Endothelial cell of umbilical vein (primary cell): ENCODE results near the gene PRDM13. TPM values are rescaled to one million over a fixed set of nuclear protein-coding genes. Genes with fewer than 3 reads are reported as not detected.

Experiments
- BruUV-seq: library from RNA; stranded (reverse); fragments of 400-500 nt; replicated peaks from 2 replicates; lab custom pipeline; 2021; lab: Mats Ljungman, UMichigan
- CTCF ChIA-PET: fragments of 300-600, 350-600 bp; sonication (Branson Sonifier 250); formaldehyde crosslinking; loops from one replicate; lab custom pipeline; 2021; ENCODE audit warnings: antibody characterized with exemption, inconsistent platforms; lab: Charles Lee
- POLR2A ChIA-PET: fragments of 300-600, 350-600 bp; sonication (Branson Sonifier 250); formaldehyde crosslinking; loops from one replicate; lab custom pipeline; 2021; ENCODE audit warnings: antibody characterized with exemption, inconsistent platforms; lab: Charles Lee
- DNase-seq: peaks from one replicate; pipeline ENCODE4 v3.0.0-alpha.2; 2011; ENCODE audit warnings: low read depth, low spot score
- FAIRE-seq: peaks from 2 replicates; lab custom pipeline; 2011; peaks lifted over from hg19 to GRCh38; lab: Jason Lieb, UNC
- H2AFZ ChIP-seq: 2 replicates; pipeline ENCODE4 v1.6.0; 2012; ENCODE audit warnings: low read depth, low read length, control low read depth, inconsistent platforms
- H3K27ac ChIP-seq: 2 replicates; pipeline ENCODE4 v1.5.1; 2011; ENCODE audit warnings: low read depth, mild to moderate bottlenecking, control low read depth, low read length, moderate library complexity; ENCODE audit not compliant: insufficient read depth
- H3K27me3 ChIP-seq, 2 experiments: 2 replicates each; pipeline versions ENCODE4 v1.6.0 to v1.6.1; 2011; ENCODE audit warnings: low read length in 2 of 2, mixed read lengths in 1 of 2; ENCODE audit not compliant: control insufficient read depth in 2 of 2, insufficient read depth in 2 of 2
- H3K36me3 ChIP-seq, 2 experiments: 2 replicates in 1 of 2; 3 replicates in 1 of 2; pipeline ENCODE4 v1.5.1; 2011; ENCODE audit warnings: low read length in 2 of 2, mild to moderate bottlenecking in 1 of 2, moderate library complexity in 1 of 2; ENCODE audit not compliant: control insufficient read depth in 2 of 2, insufficient read depth in 2 of 2; ENCODE audit errors: extremely low read depth in 1 of 2
- H3K4me1 ChIP-seq: 3 replicates; pipeline ENCODE4 v1.5.1; 2011; ENCODE audit warnings: mild to moderate bottlenecking, low read length; ENCODE audit not compliant: control insufficient read depth, insufficient read depth; ENCODE audit errors: extremely low read depth
- H3K4me2 ChIP-seq: 2 replicates; pipeline ENCODE4 v1.6.1; 2011; ENCODE audit warnings: low read length, control low read depth, mixed read lengths; ENCODE audit not compliant: insufficient read depth
- H3K4me3 ChIP-seq, 3 experiments: fragments of 200-600 bp in 1 of 3; sonication (generic), shearing (Covaris generic) in 1 of 3; replicated peaks in 1 of 3; 2 replicates each; pipeline ENCODE4 v1.5.1; 2011 to 2016; ENCODE audit warnings: control low read depth in 3 of 3, low read length in 3 of 3, mild to moderate bottlenecking in 2 of 3, inconsistent platforms in 1 of 3, low read depth in 1 of 3, moderate library complexity in 1 of 3; ENCODE audit not compliant: insufficient read depth in 1 of 3
- H3K79me2 ChIP-seq: 2 replicates; pipeline ENCODE4 v1.6.0; 2012; ENCODE audit warnings: low read length, inconsistent platforms; ENCODE audit not compliant: control insufficient read depth, insufficient read depth
- H3K9ac ChIP-seq: replicated peaks from 2 replicates; pipeline ENCODE3; 2011; ENCODE audit warnings: low read length, control low read depth; ENCODE audit not compliant: insufficient read depth; ENCODE audit errors: extremely low read depth
- H3K9me1 ChIP-seq: replicated peaks from 3 replicates; pipeline ENCODE4 v1.6.0; 2011; ENCODE audit warnings: mild to moderate bottlenecking, low read length; ENCODE audit not compliant: control insufficient read depth, insufficient read depth; ENCODE audit errors: extremely low read depth
- H3K9me3 ChIP-seq: replicated peaks from 2 replicates; pipeline ENCODE4 v1.5.1; 2012; ENCODE audit warnings: low read length, inconsistent platforms; ENCODE audit not compliant: control insufficient read depth, insufficient read depth
- H4K20me1 ChIP-seq: replicated peaks from 2 replicates; pipeline ENCODE3; 2011; ENCODE audit warnings: mild to moderate bottlenecking, low read length; ENCODE audit not compliant: control insufficient read depth, insufficient read depth; ENCODE audit errors: extremely low read depth
- CTCF ChIP-seq, 2 donors: IDR thresholded peaks; 1 replicate in 1 of 2; 2 replicates in 1 of 2; pipeline ENCODE4 v1.5.1; 2011; ENCODE audit warnings: low read length in 2 of 2, mild to moderate bottlenecking in 2 of 2, moderate library complexity in 2 of 2, control low read depth in 1 of 2, inconsistent platforms in 1 of 2, low read depth in 1 of 2; ENCODE audit not compliant: insufficient read depth in 1 of 2; ENCODE audit errors: extremely low read depth in 1 of 2
- EZH2 ChIP-seq: IDR thresholded peaks from 2 replicates; pipeline ENCODE4 v1.6.1; 2012; ENCODE audit warnings: borderline replicate concordance, low read depth, mild to moderate bottlenecking, moderate library complexity, low read length, inconsistent platforms; ENCODE audit not compliant: severe bottlenecking
- FOS ChIP-seq: IDR thresholded peaks from 2 replicates; pipeline ENCODE4 v1.6.1; 2011; ENCODE audit warnings: mild to moderate bottlenecking, low read length, moderate library complexity, borderline replicate concordance; ENCODE audit not compliant: insufficient read depth
- GATA2 ChIP-seq: IDR thresholded peaks from 2 replicates; pipeline ENCODE4 v1.7.0; 2011; ENCODE audit warnings: low read depth, mild to moderate bottlenecking, moderate library complexity, mixed read lengths, low read length; ENCODE audit not compliant: insufficient read length, insufficient read depth
- JUN ChIP-seq: IDR thresholded peaks from 2 replicates; pipeline ENCODE4 v1.6.1; 2011; ENCODE audit warnings: borderline replicate concordance, low read depth; ENCODE audit not compliant: insufficient read length, insufficient read depth
- MAX ChIP-seq: IDR thresholded peaks from 2 replicates; pipeline ENCODE4 v1.6.1; 2011; ENCODE audit not compliant: insufficient read depth, insufficient read length
- MYC ChIP-seq: IDR thresholded peaks from one replicate; pipeline ENCODE4 v1.6.1; 2011; ENCODE audit warnings: mild to moderate bottlenecking, low read depth, low read length
- POLR2A ChIP-seq: IDR thresholded peaks from 2 replicates; pipeline ENCODE4 v1.6.1; 2012; ENCODE audit warnings: low read depth, mild to moderate bottlenecking, control low read depth, low read length
- POLR2AphosphoS5 ChIP-seq: IDR thresholded peaks from 2 replicates; pipeline ENCODE4 v1.6.1; 2012; ENCODE audit warnings: low read depth, mild to moderate bottlenecking, control low read depth, low read length, moderate library complexity; ENCODE audit not compliant: insufficient read depth
- dilution Hi-C: fragments of 300-500 bp; cut with MboI; formaldehyde crosslinking; loops from one replicate; pipeline ENCODE4 v1.15.0; 2019; ENCODE audit warnings: low sequenced_read_pairs; ENCODE audit not compliant: extremely low pct_ligation_motif_present
- intact Hi-C: fragments of 100-400 bp; cut with micrococcal nuclease; formaldehyde crosslinking; loops from one replicate; pipeline ENCODE4 v1.10.0; 2022
- polyA plus RNA-seq, 4 experiments: library from polyadenylated mRNA; depleted of rRNA in 3 of 4; stranded (reverse) in 3 of 4; unstranded in 1 of 4; fragments of >200 nt; gene quantifications; 2 replicates each; pipeline versions ENCODE4 v1.2.1 to v1.2.3, GENCODE V29; 2011 to 2012; ENCODE audit warnings: missing spikeins in 1 of 4
- total RNA-seq: library from RNA; stranded (reverse); gene quantifications from 2 replicates; pipeline ENCODE4 v1.2.3, GENCODE V29; 2021

Gene PRDM13
- total and polyA plus RNA-seq, 2 donors (not counting 3 experiments of a cell fraction or from before 2014, with no cell fraction given), result not detected

- ChIA-PET POLR2A (no interaction called here), CTCF (interaction anchor here (1.2 kb wide), 1 partner anchor 17 kb away, joined by 4 read pairs; no protein-coding TSS in a partner anchor)
- Histone ChIP-seq H3K27ac (no peak overlapping the region), H3K9me1 (no peaks in the 10 kb centered on the region), H3K27me3 (peaks cover 77 to 93% of the 10 kb centered on the region in 2 experiments), H3K36me3 (no peaks in the 10 kb centered on the region), H4K20me1 (no peaks in the 10 kb centered on the region), H3K79me2 (no peaks in the 10 kb centered on the region), H3K9me3 (no peaks in the 10 kb centered on the region), H3K4me2 (no peak overlapping the region), H3K9ac (no peak overlapping the region), H2AFZ (no peak overlapping the region), H3K4me1 (peaks cover 8% of the 10 kb centered on the region), H3K4me3 (no peak overlapping the region)
- TF ChIP-seq MYC (no peak), EZH2 (peak; percentile 53)
- dilution Hi-C loops (no loop called here), intact Hi-C loops (loop anchor here (10.0 kb wide), 1 partner anchor 757 kb away; the partner anchor contains the start of gene POU3F2)
- no peak for DNase-seq
- FAIRE-seq, result peak; percentile 42
- BruUV-seq, result no TSS peak
Observed at GRCh38 chr6:99591673-99592364, 14.8 kb upstream of the PRDM13 start.

GRCh38 chr6:99592900-99593299 lies 13.7 kb upstream of the PRDM13 start:
- TF ChIP-seq POLR2AphosphoS5, result no peak
- no peak for TF ChIP-seq CTCF (IDR thresholded peaks at IDR 0.05; ENCODE audit: extremely low read depth in 1 of 2, insufficient read depth in 1 of 2, low read depth in 1 of 2, low read length in 2 of 2)
- no peak for TF ChIP-seq EZH2
- TF ChIP-seq JUN, result no peak
- no peak for TF ChIP-seq GATA2
- no peak for TF ChIP-seq MYC
- no peak for TF ChIP-seq MAX
- no peak for TF ChIP-seq FOS
- TF ChIP-seq POLR2A, result no peak
- no peak overlapping the region for H2AFZ ChIP-seq
- H4K20me1 ChIP-seq, result no peaks in the 10 kb centered on the region
- dilution Hi-C loops (no loop called here), intact Hi-C loops (loop anchor here (10.0 kb wide), 1 partner anchor 758 kb away; the partner anchor contains the start of gene POU3F2)
- POLR2A ChIA-PET, result no interaction called here
- H3K36me3 ChIP-seq, result no peaks in the 10 kb centered on the region
- H3K9me1 ChIP-seq, result no peaks in the 10 kb centered on the region
- peaks cover 8% of the 10 kb centered on the region for H3K4me1 ChIP-seq
- no peak overlapping the region for H3K4me3 ChIP-seq
- H3K79me2 ChIP-seq, result no peaks in the 10 kb centered on the region
- no peak overlapping the region for H3K9ac ChIP-seq
- no peak for FAIRE-seq
- no peak overlapping the region for H3K27ac ChIP-seq
- H3K4me2 ChIP-seq, result no peak overlapping the region
- no TSS peak for BruUV-seq
- no peaks in the 10 kb centered on the region for H3K9me3 ChIP-seq
- H3K27me3 ChIP-seq, result peaks cover 79 to 96% of the 10 kb centered on the region in 2 experiments
- DNase-seq, result no peak
- CTCF ChIA-PET, result interaction anchor here (0.7 to 1.1 kb wide), 2 partner anchors 11 to 15 kb away, joined by 3 to 4 read pairs; no protein-coding TSS in a partner anchor
